ENCODE results near the gene IRX5.
A peak's percentile ranks its signal among the peaks of the same experiment; 100 is the strongest.

The IRX5 gene

GRCh38 chr16:54952195-54952594, 21.5 kb downstream of the IRX5 start:
- DNase-seq (ENCODE audit: low spot score) = no peak

GRCh38 chr16:54953461-54953860, 22.8 kb downstream of the IRX5 start:
- DNase-seq (ENCODE audit: low spot score) = no peak

GRCh38 chr16:54954220-54954619, 23.6 kb downstream of the IRX5 start:
- no peak for DNase-seq (ENCODE audit: low spot score)

GRCh38 chr16:54955757-54956156, 25.1 kb downstream of the IRX5 start:
- no peak for DNase-seq (ENCODE audit: low spot score)

GRCh38 chr16:54957403-54958166, 26.9 kb downstream of the IRX5 start:
- DNase-seq (ENCODE audit: low spot score) = peak; percentile 53

- DNase-seq (ENCODE audit: low spot score) = no peak
These were observed 31.4 kb downstream of the IRX5 start for GRCh38 chr16:54962045-54962444.

GRCh38 chr16:54964239-54964638, 33.6 kb downstream of the IRX5 start:
- DNase-seq (ENCODE audit: low spot score) = no peak

GRCh38 chr16:54965464-54965863, 34.8 kb downstream of the IRX5 start:
- DNase-seq (ENCODE audit: low spot score) = no peak

- no peak for DNase-seq (ENCODE audit: low spot score)
These were observed 37.3 kb downstream of the IRX5 start for GRCh38 chr16:54968011-54968410.

GRCh38 chr16:54968784-54969183, 38.1 kb downstream of the IRX5 start:
- DNase-seq (ENCODE audit: low spot score) = peak; percentile 44

- DNase-seq (ENCODE audit: low spot score) = no peak
These were observed 39.4 kb downstream of the IRX5 start for GRCh38 chr16:54970016-54970415.

- no peak for DNase-seq (ENCODE audit: low spot score)
These were observed 43.7 kb downstream of the IRX5 start for GRCh38 chr16:54974367-54974766.

GRCh38 chr16:54976651-54977200, 46.1 kb downstream of the IRX5 start:
- no peak for DNase-seq (ENCODE audit: low spot score)

- no peak for DNase-seq (ENCODE audit: low spot score)
These were observed 46.5 kb downstream of the IRX5 start for GRCh38 chr16:54977211-54977610.

- no peak for DNase-seq (ENCODE audit: low spot score)
These were observed 50.2 kb downstream of the IRX5 start for GRCh38 chr16:54980821-54981220.
